ENCODE data around the gene EGFR.

EGFR gene

DNA sequence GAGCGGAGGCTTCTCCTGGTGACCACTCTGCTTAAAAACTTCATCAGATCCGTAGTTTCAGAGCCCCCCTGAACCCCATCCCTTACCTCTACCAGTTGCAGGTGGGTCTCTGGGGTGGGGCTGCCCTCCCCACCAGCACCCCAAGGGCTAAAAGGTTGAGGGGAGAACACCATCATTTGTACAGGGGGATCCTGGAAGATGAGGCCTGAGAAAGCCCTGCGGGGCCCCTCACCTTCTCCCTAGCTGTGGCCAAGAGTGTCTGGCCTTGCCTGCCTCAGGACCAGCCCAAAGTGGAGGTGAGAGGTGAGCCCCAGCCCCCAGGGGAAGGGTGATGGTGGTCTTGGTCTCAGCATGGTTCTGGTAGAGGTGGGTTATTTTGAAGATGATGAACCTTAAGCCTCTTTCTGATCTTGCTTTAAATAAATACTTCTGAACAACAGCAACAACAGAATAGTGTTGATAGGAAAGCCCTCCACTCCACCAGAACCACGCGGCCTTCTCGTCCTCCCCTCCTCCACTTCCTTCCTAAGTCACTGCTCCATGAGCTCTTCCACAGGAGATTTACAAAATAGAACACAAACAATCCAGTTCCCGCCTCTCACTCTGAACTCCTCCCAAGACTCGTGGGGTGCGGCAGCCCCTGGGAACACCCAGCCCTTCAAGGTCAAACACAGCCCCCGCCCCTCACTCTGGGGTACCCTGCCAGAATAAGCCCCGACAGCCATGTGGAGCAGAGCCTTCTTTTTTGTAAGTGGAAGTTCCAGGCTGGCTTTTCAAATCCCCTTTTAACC lies 169.1 kb downstream of the EGFR start:
- H4K20me1 ChIP-seq (ENCODE audit: insufficient read depth, low read length) = no peaks in the 10 kb centered on the region
- H3K9me2 ChIP-seq (replicated peaks; ENCODE audit: insufficient read depth, low read length) = no peaks in the 10 kb centered on the region
- H3K4me3 ChIP-seq (ENCODE audit: low read length) = no peak overlapping the region
- H3K79me2 ChIP-seq (ENCODE audit: low read length) = no peaks in the 10 kb centered on the region
- no peaks in the 10 kb centered on the region for H3K27me3 ChIP-seq (replicated peaks; ENCODE audit: insufficient read depth, low read length)
- no peak overlapping the region for H3K27ac ChIP-seq (ENCODE audit: low read length)
- no peaks in the 10 kb centered on the region for H3K36me3 ChIP-seq (replicated peaks; ENCODE audit: insufficient read depth, low read length)
- TF ChIP-seq EZH2phosphoT487 (IDR thresholded peaks at IDR 0.05; ENCODE audit: low read length) (no peak), CTCF (IDR thresholded peaks at IDR 0.05; ENCODE audit: low read length) (no peak), EZH2 (optimal IDR thresholded peaks at IDR 0.05; ENCODE audit: low read depth, low read length) (no peak)
- no peak overlapping the region for H3K9ac ChIP-seq (ENCODE audit: low read length)
- no peak for DNase-seq
- no peaks in the 10 kb centered on the region for H3K9me3 ChIP-seq (replicated peaks; ENCODE audit: insufficient read depth, low read length)
- no peak overlapping the region for H3K4me2 ChIP-seq (ENCODE audit: low read depth, low read length)
- H3K4me1 ChIP-seq (ENCODE audit: low read length) = no peaks in the 10 kb centered on the region
- H2AFZ ChIP-seq (ENCODE audit: low read length) = no peak overlapping the region
- H3F3A ChIP-seq (ENCODE audit: insufficient read depth, low read length) = no peaks in the 10 kb centered on the region

- no peaks in the 10 kb centered on the region for H3K9me2 ChIP-seq (replicated peaks; ENCODE audit: insufficient read depth, low read length)
These were observed 169.8 kb downstream of the EGFR start for GRCh38 chr7:55188590-55189138.

GRCh38 chr7:55189146-55189766 lies 170.4 kb downstream of the EGFR start:
- Histone ChIP-seq H3K79me2 (ENCODE audit: low read length) (no peaks in the 10 kb centered on the region), H3K4me1 (ENCODE audit: low read length) (no peaks in the 10 kb centered on the region), H4K20me1 (ENCODE audit: insufficient read depth, low read length) (no peaks in the 10 kb centered on the region), H3K36me3 (replicated peaks; ENCODE audit: insufficient read depth, low read length) (no peaks in the 10 kb centered on the region), H3K9me3 (replicated peaks; ENCODE audit: insufficient read depth, low read length) (no peaks in the 10 kb centered on the region), H3K9me2 (replicated peaks; ENCODE audit: insufficient read depth, low read length) (no peaks in the 10 kb centered on the region), H3K4me2 (ENCODE audit: low read depth, low read length) (no peak overlapping the region), H3K4me3 (ENCODE audit: low read length) (no peak overlapping the region), H3K27me3 (replicated peaks; ENCODE audit: insufficient read depth, low read length) (no peaks in the 10 kb centered on the region), H3F3A (ENCODE audit: insufficient read depth, low read length) (no peaks in the 10 kb centered on the region), H3K27ac (ENCODE audit: low read length) (no peak overlapping the region), H2AFZ (ENCODE audit: low read length) (no peak overlapping the region), H3K9ac (ENCODE audit: low read length) (no peak overlapping the region)
- no peak for TF ChIP-seq EZH2 (optimal IDR thresholded peaks at IDR 0.05; ENCODE audit: low read depth, low read length)
- TF ChIP-seq EZH2phosphoT487 (IDR thresholded peaks at IDR 0.05; ENCODE audit: low read length) = no peak
- TF ChIP-seq CTCF (IDR thresholded peaks at IDR 0.05; ENCODE audit: low read length) = no peak
- no peak for DNase-seq

More at GRCh38 chr7:55188590-55189138, 169.8 kb downstream of the EGFR start:
- Histone ChIP-seq H2AFZ (ENCODE audit: low read length) (no peak overlapping the region), H3K4me1 (ENCODE audit: low read length) (no peaks in the 10 kb centered on the region), H3K9ac (ENCODE audit: low read length) (no peak overlapping the region), H3K9me3 (replicated peaks; ENCODE audit: insufficient read depth, low read length) (no peaks in the 10 kb centered on the region), H3K36me3 (replicated peaks; ENCODE audit: insufficient read depth, low read length) (no peaks in the 10 kb centered on the region), H3K27ac (ENCODE audit: low read length) (no peak overlapping the region), H3K79me2 (ENCODE audit: low read length) (no peaks in the 10 kb centered on the region), H4K20me1 (ENCODE audit: insufficient read depth, low read length) (no peaks in the 10 kb centered on the region), H3K4me2 (ENCODE audit: low read depth, low read length) (no peak overlapping the region), H3K4me3 (ENCODE audit: low read length) (no peak overlapping the region), H3F3A (ENCODE audit: insufficient read depth, low read length) (no peaks in the 10 kb centered on the region), H3K27me3 (replicated peaks; ENCODE audit: insufficient read depth, low read length) (no peaks in the 10 kb centered on the region)
- no peak for DNase-seq
- no peak for TF ChIP-seq EZH2phosphoT487 (IDR thresholded peaks at IDR 0.05; ENCODE audit: low read length)
